COLO829 (cell line): ENCODE data around the gene ZNF275.
A peak's percentile ranks its signal among the peaks of the same experiment; 100 is the strongest.
"Not testable (repeated sequence)": the region's sequence is repeated elsewhere in the genome, so short reads cannot be mapped to it uniquely, and the experiment has no call there.

Experiments used
- DNase-seq: peaks from one replicate; pipeline ENCODE4 v3.0.0; 2012; ENCODE audit warnings: low spot score

ZNF275 gene

GRCh38 chrX:153387987-153388721 is 54.2 kb downstream of the ZNF275 start:
- DNase-seq, result no peak

- DNase-seq, result no peak
Observed at GRCh38 chrX:153388722-153389459, 54.9 kb downstream of the ZNF275 start.

GRCh38 chrX:153389460-153389768 is 55.5 kb downstream of the ZNF275 start:
- DNase-seq, result not testable (repeated sequence)

- no peak for DNase-seq
Observed at GRCh38 chrX:153392642-153393321, 58.8 kb downstream of the ZNF275 start.

- DNase-seq, result no peak
Observed at GRCh38 chrX:153394612-153395011, 60.7 kb downstream of the ZNF275 start.

GRCh38 chrX:153395613-153396319 is 61.8 kb downstream of the ZNF275 start:
- DNase-seq, result no peak

- DNase-seq, result no peak
Observed at GRCh38 chrX:153396320-153397195, 62.6 kb downstream of the ZNF275 start.

GRCh38 chrX:153397256-153397960 is 63.5 kb downstream of the ZNF275 start:
- no peak for DNase-seq

- DNase-seq, result no peak
Observed at GRCh38 chrX:153398275-153398960, 64.5 kb downstream of the ZNF275 start.

GRCh38 chrX:153400146-153401132 is 66.5 kb downstream of the ZNF275 start:
- peak; percentile 59 for DNase-seq

- no peak for DNase-seq
Observed at GRCh38 chrX:153401133-153401764, 67.3 kb downstream of the ZNF275 start, which contains the start of gene PNMA6E. TSS of gene PNMA6E (minus strand) at chrX:153401350. CDS start at chrX:153398849, 2,501 bp downstream.
